Epithelial cell of proximal tubule (primary cell): ENCODE measurements around the gene PDX1. TPM values are rescaled to one million over a fixed set of nuclear protein-coding genes. Genes with fewer than 3 reads are reported as not detected.

Experiments
- DNase-seq: peaks from one replicate; pipeline ENCODE4 v3.0.0-alpha.2; 2011; ENCODE audit warnings: low read depth
- H3K4me3 ChIP-seq: 2 replicates; pipeline ENCODE4 v1.5.1; 2011; ENCODE audit warnings: low read depth, mild to moderate bottlenecking, low read length
- total RNA-seq: library from RNA; depleted of rRNA; stranded (reverse); fragments of >200 nt; gene quantifications from 2 replicates; pipeline ENCODE4 v1.2.3, GENCODE V29; 2015
- TF ChIP-seq, protein P1 (sequence below): conservative IDR thresholded peaks from 2 replicates; pipeline ENCODE4 v1.5.1; 2012; ENCODE audit warnings: low read depth, mild to moderate bottlenecking, low read length

The PDX1 gene
- not detected in 2 replicates for total RNA-seq

- TF ChIP-seq, protein P1, sequence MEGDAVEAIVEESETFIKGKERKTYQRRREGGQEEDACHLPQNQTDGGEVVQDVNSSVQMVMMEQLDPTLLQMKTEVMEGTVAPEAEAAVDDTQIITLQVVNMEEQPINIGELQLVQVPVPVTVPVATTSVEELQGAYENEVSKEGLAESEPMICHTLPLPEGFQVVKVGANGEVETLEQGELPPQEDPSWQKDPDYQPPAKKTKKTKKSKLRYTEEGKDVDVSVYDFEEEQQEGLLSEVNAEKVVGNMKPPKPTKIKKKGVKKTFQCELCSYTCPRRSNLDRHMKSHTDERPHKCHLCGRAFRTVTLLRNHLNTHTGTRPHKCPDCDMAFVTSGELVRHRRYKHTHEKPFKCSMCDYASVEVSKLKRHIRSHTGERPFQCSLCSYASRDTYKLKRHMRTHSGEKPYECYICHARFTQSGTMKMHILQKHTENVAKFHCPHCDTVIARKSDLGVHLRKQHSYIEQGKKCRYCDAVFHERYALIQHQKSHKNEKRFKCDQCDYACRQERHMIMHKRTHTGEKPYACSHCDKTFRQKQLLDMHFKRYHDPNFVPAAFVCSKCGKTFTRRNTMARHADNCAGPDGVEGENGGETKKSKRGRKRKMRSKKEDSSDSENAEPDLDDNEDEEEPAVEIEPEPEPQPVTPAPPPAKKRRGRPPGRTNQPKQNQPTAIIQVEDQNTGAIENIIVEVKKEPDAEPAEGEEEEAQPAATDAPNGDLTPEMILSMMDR: no peak
- no peak for DNase-seq
- peak within 1 kb of the TSS; percentile 32 for H3K4me3 ChIP-seq
Measured at GRCh38 chr13:27919934-27920676, at the start of gene PDX1. TSS of gene PDX1 (plus strand) at chr13:27920000. CDS start at chr13:27920139, 139 bp downstream.

- no peak overlapping the region for H3K4me3 ChIP-seq
- TF ChIP-seq, protein P1: no peak
- no peak for DNase-seq
Measured at GRCh38 chr13:27878274-27878673, 41.5 kb upstream of the PDX1 start.

GRCh38 chr13:27889471-27889870 lies 30.3 kb upstream of the PDX1 start:
- DNase-seq: no peak
- TF ChIP-seq, protein P1: no peak
- no peak overlapping the region for H3K4me3 ChIP-seq

DNA sequence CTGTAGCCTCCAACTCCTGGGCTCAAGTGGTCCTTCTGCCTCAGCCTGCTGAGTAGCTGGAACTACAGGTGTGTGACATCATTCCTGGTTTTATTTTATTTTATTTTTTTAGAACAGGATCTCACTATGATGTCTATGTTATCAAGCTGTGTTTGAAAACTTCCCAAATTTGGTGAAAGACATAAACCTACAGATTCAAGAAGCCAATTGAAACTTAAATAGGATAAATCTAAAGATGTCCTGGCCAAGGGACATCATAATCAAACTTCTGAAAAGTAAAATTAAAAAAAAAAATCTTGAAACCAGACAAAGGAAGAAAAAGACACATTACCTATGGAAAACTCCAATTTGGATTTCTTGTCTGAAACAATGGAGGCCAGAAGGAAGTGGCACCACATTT lies 23.1 kb upstream of the PDX1 start:
- no peak for DNase-seq
- no peak overlapping the region for H3K4me3 ChIP-seq
- TF ChIP-seq, protein P1: no peak

DNA sequence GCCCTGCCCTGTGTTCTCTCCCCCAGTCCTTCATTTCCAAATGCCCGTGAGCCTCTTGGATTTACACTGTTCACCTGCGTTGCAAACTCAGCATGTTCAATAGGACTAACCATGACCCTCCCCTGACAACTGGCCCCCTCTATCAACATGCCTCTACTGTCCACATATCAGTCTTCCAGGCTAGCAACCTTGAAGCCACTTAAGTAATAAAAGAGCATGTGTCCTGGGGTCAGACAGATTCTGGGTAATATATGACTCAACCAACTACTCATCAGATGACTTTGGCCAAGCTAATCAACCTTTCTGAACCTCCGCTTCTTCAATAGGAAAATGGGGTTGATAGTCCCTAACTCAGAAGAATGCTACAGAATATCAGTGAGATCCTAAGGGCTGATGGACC lies 15.1 kb upstream of the PDX1 start:
- no peak overlapping the region for H3K4me3 ChIP-seq
- no peak for DNase-seq
- TF ChIP-seq, protein P1: no peak

DNA sequence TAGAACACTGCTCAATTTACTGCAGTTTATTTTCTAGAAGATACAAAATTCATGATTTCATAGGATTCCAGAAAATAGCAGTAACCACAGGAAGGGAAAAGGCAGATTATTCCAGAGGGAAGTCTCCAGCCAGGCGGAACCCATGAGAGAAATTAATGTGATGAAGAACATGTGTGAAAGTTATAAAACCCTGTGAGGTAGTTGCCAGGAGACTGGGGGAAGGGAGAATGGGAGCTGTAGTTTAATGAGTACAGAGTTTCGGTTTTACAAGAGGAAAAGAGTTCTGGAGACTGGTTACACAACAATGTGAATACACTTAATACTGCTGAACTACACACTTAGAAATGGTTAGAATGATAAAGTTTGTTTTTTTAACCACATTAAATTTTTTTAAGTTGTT lies 14.2 kb upstream of the PDX1 start:
- no peak overlapping the region for H3K4me3 ChIP-seq
- TF ChIP-seq, protein P1: no peak
- no peak for DNase-seq
